Activated T-helper 2 cell treated with anti-CD3 and anti-CD28 coated beads, Interferon-gamma antibody, Interleukin-2, Interleukin-4, amounts not matched to agents 10 μg/mL and 5 μg/mL and 100 μg/mL, durations not matched to agents 14 hours and 24 hours and 36 hours (primary cell): ENCODE measurements around the gene APOB. TPM values are rescaled to one million over a fixed set of nuclear protein-coding genes. Genes with fewer than 3 reads are reported as not detected.

Source experiments
- DNase-seq: peaks from one replicate; pipeline ENCODE4 v3.0.0; 2021; ENCODE audit warnings: low spot score
- H3K27ac Mint-ChIP-seq: one replicate; pipeline ENCODE4 v1.8.0; 2021; ENCODE audit warnings: mixed read lengths
- H3K27me3 Mint-ChIP-seq: one replicate; pipeline ENCODE4 v1.8.0; 2021; ENCODE audit warnings: low read depth, mixed read lengths
- H3K36me3 Mint-ChIP-seq: one replicate; pipeline ENCODE4 v1.8.0; 2021; ENCODE audit warnings: low read depth, mixed read lengths
- H3K4me1 Mint-ChIP-seq: one replicate; pipeline ENCODE4 v1.8.0; 2021; ENCODE audit warnings: low read depth, mixed read lengths
- H3K4me3 Mint-ChIP-seq: one replicate; pipeline ENCODE4 v1.8.0; 2021; ENCODE audit warnings: low read depth, mild to moderate bottlenecking, moderate library complexity, mixed read lengths
- H3K9me3 Mint-ChIP-seq: one replicate; pipeline ENCODE4 v1.8.0; 2021; ENCODE audit warnings: mixed read lengths
- intact Hi-C: fragments of 100-400 bp; cut with micrococcal nuclease; formaldehyde crosslinking; loops from one replicate; pipeline ENCODE4 v1.15.1; 2023
- total RNA-seq: library from RNA; stranded (reverse); gene quantifications from 2 replicates; pipeline ENCODE4 v1.2.3, GENCODE V29; 2022

Gene APOB
- total RNA-seq, 1 donor from 2014 or later: not detected

GRCh38 chr2:20997953-20998722 lies 45.7 kb downstream of the APOB start:
- no peak for DNase-seq
- H3K36me3 Mint-ChIP-seq: no peaks in the 10 kb centered on the region
- no peak overlapping the region for H3K4me3 Mint-ChIP-seq
- H3K27me3 Mint-ChIP-seq: no peaks in the 10 kb centered on the region
- H3K9me3 Mint-ChIP-seq: no peaks in the 10 kb centered on the region
- H3K27ac Mint-ChIP-seq: no peak overlapping the region
- H3K4me1 Mint-ChIP-seq: no peaks in the 10 kb centered on the region
- intact Hi-C loops: no loop called here

DNA sequence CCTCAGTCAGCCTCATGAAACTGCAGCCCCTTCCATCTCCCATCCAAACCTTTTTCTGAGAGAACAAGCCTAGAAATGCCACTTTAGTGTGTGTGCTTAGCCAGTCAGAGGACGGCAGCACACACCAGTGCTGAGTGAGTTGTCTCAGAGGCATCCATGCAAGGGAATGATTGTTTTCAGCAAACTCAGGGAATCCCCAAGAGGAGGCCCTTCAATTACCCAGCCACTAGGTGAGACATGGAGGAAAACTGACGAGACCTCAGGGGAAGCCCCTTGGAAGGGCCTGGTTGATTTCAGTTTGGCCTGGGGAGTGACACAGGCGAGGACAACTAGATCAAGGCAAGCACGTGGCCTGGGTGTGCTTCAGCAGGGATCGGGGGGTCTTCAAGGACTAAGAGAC lies 49.7 kb downstream of the APOB start:
- no peaks in the 10 kb centered on the region for H3K9me3 Mint-ChIP-seq
- no peak for DNase-seq
- no peak overlapping the region for H3K27ac Mint-ChIP-seq
- H3K4me1 Mint-ChIP-seq: no peaks in the 10 kb centered on the region
- no peaks in the 10 kb centered on the region for H3K27me3 Mint-ChIP-seq
- H3K4me3 Mint-ChIP-seq: no peak overlapping the region
- intact Hi-C loops: no loop called here
- H3K36me3 Mint-ChIP-seq: no peaks in the 10 kb centered on the region

GRCh38 chr2:20992201-20992711 lies 51.6 kb downstream of the APOB start:
- Mint-ChIP-seq H3K27me3 (no peaks in the 10 kb centered on the region), H3K27ac (no peak overlapping the region), H3K4me3 (no peak overlapping the region), H3K36me3 (no peaks in the 10 kb centered on the region), H3K9me3 (no peaks in the 10 kb centered on the region), H3K4me1 (no peaks in the 10 kb centered on the region)
- intact Hi-C loops: no loop called here
- no peak for DNase-seq

DNA sequence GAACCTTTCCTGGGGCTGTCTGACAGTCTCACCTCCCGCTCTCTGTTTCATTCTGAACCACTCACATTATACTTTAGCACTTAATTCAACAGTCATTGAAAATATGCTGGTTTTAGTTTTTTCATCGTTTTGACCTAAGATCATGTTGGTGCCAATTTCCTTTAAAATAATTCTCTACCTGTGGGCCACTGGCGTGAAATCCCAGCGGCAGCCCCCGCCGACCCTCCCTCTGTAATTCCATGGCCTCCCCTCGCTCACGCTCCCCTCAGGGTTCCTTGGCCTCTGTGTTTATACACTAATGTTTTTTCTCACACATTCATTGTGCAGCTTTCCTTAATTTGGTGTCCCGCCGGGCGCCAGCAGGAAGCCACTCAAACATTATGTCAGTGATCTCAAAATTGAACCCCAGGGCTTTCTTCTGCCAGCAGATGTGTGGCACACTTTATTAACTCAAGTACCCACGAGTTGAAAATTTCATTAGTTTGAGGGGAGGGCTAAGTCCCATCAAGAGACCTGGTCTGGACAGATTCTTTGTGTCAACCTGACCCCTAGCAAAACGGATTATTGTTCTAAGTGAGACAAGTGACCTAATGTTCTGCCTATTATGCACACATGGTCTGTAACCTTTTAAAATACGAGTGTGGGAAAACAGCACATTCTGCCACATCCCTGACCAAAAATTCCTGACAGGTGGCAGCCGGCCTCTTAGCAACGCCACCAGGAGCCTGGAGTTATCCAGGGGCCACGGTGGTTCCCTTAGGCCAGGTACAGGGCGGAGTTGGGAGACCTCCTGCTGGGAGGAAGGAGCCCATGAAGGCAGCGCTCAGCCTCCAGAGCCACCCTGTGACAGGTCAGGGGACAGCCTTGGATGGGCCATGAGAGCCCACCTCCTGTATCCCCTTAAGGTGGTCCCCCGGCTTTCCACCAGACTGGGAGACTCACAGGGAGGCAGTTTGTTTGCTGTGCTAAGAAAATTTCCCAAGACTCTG lies 53.1 kb downstream of the APOB start:
- H3K27ac Mint-ChIP-seq: no peak overlapping the region
- no peaks in the 10 kb centered on the region for H3K9me3 Mint-ChIP-seq
- H3K4me3 Mint-ChIP-seq: no peak overlapping the region
- H3K4me1 Mint-ChIP-seq: no peaks in the 10 kb centered on the region
- no peaks in the 10 kb centered on the region for H3K36me3 Mint-ChIP-seq
- no peak for DNase-seq
- H3K27me3 Mint-ChIP-seq: no peaks in the 10 kb centered on the region
- intact Hi-C loops: no loop called here

DNA sequence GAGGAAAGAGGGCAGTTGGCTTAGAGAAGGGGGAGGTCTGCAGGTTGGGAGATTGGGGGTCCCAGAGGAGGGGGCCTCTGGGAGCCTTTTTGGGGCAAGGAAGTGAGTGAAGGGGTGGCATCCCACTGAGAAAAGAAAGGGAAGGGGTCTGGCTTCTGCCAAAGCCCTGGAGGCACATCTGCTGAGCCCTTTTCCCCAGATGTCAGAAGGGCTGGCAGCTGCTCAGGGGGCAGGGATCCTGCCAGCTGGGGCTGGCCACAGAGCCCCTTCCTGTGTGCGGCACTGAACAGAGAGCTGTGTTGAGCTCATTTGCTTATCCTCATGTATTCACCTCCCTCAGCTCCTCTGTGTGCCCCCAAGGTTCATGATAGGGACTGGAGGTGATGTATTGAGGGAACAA lies 54.5 kb downstream of the APOB start:
- Mint-ChIP-seq H3K4me3 (no peak overlapping the region), H3K27ac (no peak overlapping the region), H3K36me3 (no peaks in the 10 kb centered on the region), H3K27me3 (no peaks in the 10 kb centered on the region), H3K9me3 (no peaks in the 10 kb centered on the region), H3K4me1 (no peaks in the 10 kb centered on the region)
- no peak for DNase-seq
- intact Hi-C loops: no loop called here

DNA sequence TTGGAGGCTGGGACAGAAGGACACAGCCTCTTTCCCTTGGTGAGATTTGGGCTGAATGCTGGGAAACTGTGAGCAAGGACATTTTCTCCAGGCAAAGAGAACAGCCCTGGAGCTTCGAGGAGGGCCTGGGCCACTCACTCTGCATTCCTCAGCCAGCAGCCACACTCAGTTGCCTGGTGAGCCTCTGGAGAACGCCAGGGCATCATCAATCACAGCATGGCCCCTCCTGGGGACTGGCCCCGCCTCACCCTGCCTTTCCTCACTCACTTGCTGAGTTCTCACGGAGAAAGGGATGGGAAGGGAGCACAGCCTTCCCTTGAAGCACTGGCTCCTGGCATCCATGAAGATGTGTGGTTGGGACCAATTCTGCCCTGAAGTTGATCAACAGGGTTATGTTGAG lies 55.0 kb downstream of the APOB start:
- intact Hi-C loops: no loop called here
- Mint-ChIP-seq H3K4me3 (no peak overlapping the region), H3K9me3 (no peaks in the 10 kb centered on the region), H3K27ac (no peak overlapping the region), H3K27me3 (no peaks in the 10 kb centered on the region), H3K4me1 (no peaks in the 10 kb centered on the region), H3K36me3 (no peaks in the 10 kb centered on the region)
- no peak for DNase-seq

DNA sequence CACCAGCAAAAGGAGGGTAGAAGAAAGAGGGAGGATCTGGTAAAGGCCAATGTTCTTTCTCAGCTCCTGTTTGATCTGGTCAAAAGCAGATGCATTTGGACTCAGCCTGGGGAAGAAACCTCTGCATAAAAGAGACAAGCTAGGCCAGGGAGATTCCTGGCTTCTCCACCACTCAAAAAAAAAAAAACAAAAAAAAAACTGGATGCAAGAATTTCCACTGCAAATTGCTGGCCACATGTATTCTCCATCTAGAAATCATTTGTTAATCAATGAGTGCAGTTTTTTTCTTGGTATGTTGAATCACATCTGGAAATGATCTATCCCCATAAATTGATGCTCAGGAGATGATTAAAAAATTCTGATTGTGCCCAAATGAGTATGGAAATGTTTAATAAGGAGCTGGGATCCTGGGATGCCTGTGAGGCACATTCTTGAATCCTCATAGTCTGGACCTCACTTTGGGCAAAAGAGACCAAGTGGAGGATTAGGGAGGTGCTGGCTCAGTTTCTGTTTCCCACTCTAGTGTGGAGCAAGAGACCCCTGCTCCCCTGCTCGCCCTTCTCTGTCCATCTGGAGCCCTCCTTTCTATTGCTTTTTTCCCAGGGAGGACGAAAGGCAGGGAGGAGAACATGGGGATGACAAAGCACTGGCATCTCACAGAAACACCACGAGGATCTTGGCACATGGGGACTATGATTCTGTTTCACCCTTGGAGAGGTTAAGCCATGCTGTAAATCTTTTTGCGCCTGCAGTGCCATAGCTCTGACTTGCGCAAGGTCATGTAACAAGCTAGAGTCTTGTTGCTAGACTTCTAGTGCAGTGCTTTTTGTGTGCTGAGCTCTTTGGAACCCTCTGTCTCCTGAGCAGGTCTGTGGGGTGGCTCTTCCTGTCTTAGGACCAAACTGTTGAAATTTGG lies 57.6 kb downstream of the APOB start:
- DNase-seq: no peak
- Mint-ChIP-seq H3K27me3 (no peaks in the 10 kb centered on the region), H3K27ac (no peak overlapping the region), H3K4me3 (no peak overlapping the region), H3K4me1 (no peaks in the 10 kb centered on the region), H3K36me3 (no peaks in the 10 kb centered on the region), H3K9me3 (no peaks in the 10 kb centered on the region)
- intact Hi-C loops: no loop called here

DNA sequence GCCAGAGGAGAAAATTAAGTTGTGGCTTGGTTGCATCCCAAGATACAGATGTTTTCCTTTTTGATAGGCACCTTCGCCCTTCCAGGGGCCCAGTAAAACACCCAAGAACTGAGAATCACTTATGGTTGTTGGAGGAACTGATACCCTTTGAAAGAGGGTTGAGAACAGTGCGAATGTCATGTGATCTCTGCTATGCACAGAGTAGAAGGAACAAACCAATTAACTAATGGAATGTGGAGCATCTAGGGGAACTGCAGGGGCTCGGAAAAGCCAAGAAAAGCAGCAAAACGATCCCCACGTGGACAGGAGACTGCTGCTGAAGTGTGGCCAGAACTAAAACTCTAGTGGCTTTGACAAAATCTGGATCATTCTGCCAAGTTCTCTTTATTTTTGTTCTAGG lies 58.8 kb downstream of the APOB start:
- no peaks in the 10 kb centered on the region for H3K4me1 Mint-ChIP-seq
- H3K9me3 Mint-ChIP-seq: no peaks in the 10 kb centered on the region
- intact Hi-C loops: no loop called here
- no peak overlapping the region for H3K4me3 Mint-ChIP-seq
- DNase-seq: no peak
- no peaks in the 10 kb centered on the region for H3K27me3 Mint-ChIP-seq
- H3K36me3 Mint-ChIP-seq: no peaks in the 10 kb centered on the region
- no peak overlapping the region for H3K27ac Mint-ChIP-seq

GRCh38 chr2:20984408-20984807 lies 59.5 kb downstream of the APOB start:
- no peak overlapping the region for H3K27ac Mint-ChIP-seq
- no peak overlapping the region for H3K4me3 Mint-ChIP-seq
- no peaks in the 10 kb centered on the region for H3K27me3 Mint-ChIP-seq
- DNase-seq: no peak
- no peaks in the 10 kb centered on the region for H3K36me3 Mint-ChIP-seq
- intact Hi-C loops: no loop called here
- no peaks in the 10 kb centered on the region for H3K4me1 Mint-ChIP-seq
- no peaks in the 10 kb centered on the region for H3K9me3 Mint-ChIP-seq

- Mint-ChIP-seq H3K36me3 (no peaks in the 10 kb centered on the region), H3K27ac (no peak overlapping the region), H3K27me3 (no peaks in the 10 kb centered on the region)
Observed at GRCh38 chr2:20983844-20984243, 60.0 kb downstream of the APOB start.

DNA sequence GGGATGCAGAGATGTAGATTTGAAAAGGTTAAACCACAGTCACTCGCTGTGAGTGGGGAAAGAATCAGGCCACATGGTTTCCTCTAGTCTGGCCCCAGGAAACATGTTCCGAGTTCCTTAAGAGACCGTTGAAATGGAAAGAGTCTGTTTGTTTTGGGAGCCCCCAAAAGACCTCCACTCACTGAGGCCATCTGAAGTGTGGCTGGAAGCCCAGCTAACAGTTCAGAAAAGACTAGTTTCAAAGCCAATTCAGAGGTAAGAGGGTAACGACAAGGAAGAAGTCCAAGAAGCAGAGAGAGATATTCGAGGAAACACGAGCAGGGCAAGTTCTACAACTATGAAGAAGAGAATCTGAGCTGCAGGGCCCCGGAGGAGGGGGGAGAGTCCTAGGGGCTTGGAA lies 61.0 kb downstream of the APOB start:
- Mint-ChIP-seq H3K4me3 (no peak overlapping the region), H3K36me3 (no peaks in the 10 kb centered on the region), H3K27me3 (no peaks in the 10 kb centered on the region), H3K27ac (no peak overlapping the region), H3K9me3 (no peaks in the 10 kb centered on the region), H3K4me1 (no peaks in the 10 kb centered on the region)
- DNase-seq: no peak
- intact Hi-C loops: no loop called here

More at GRCh38 chr2:20983844-20984243, 60.0 kb downstream of the APOB start:
- no peak for DNase-seq
- Mint-ChIP-seq H3K4me3 (no peak overlapping the region), H3K4me1 (no peaks in the 10 kb centered on the region), H3K9me3 (no peaks in the 10 kb centered on the region)
- intact Hi-C loops: no loop called here

- Mint-ChIP-seq H3K9me3 (no peaks in the 10 kb centered on the region), H3K27me3 (no peaks in the 10 kb centered on the region), H3K4me1 (no peaks in the 10 kb centered on the region), H3K27ac (no peak overlapping the region), H3K36me3 (no peaks in the 10 kb centered on the region), H3K4me3 (no peak overlapping the region)
- intact Hi-C loops: no loop called here
- no peak for DNase-seq
Observed at GRCh38 chr2:20977520-20978180, 66.2 kb downstream of the APOB start.
